ENCODE measurements around the gene FTSJ1.
"Not testable (repeated sequence)": the region's sequence is repeated elsewhere in the genome, so short reads cannot be mapped to it uniquely, and the experiment has no call there.

FTSJ1 gene

GRCh38 chrX:48508400-48509244 is 32.6 kb downstream of the FTSJ1 start, which contains the start of gene PORCN:
TSS of gene PORCN (plus strand) at chrX:48508992. CDS start at chrX:48509821, 829 bp downstream.
- Histone ChIP-seq H3K4me1 (ENCODE audit: control insufficient read depth, insufficient read depth, low read length) (no peaks in the 10 kb centered on the region), H3K9ac (ENCODE audit: low read length) (peak within 1 kb of the TSS; percentile 64), H3K27me3 (ENCODE audit: control insufficient read depth, insufficient read depth, low read length) (no peaks in the 10 kb centered on the region), H3K27ac (ENCODE audit: low read depth, low read length) (peak within 1 kb of the TSS; percentile 67), H3K36me3 (ENCODE audit: control insufficient read depth, insufficient read depth, low read length) (no peaks in the 10 kb centered on the region), H3K4me3 (ENCODE audit: low read length) (peak within 1 kb of the TSS; percentile 75)

DNA sequence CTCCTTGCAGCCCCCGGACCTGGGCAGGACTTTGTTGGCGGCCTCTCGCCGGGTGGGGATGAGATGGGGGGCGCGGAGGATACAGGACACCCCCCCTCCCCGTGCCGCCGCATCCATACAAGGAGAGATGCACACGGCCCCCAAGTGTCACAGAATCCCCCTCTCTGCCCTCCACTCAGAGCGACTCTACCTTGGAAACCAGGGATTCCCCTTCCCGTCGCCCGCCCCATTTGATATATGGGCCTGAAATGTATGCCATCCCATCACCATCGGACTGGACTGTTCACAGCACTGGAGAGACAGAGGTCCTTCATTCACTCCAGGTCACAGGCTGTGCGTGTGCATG is 33.2 kb downstream of the FTSJ1 start:
- no peak overlapping the region for H3K9ac ChIP-seq (ENCODE audit: low read length)
- H3K4me1 ChIP-seq (ENCODE audit: control insufficient read depth, insufficient read depth, low read length), result no peaks in the 10 kb centered on the region
- peak overlapping the region; percentile 67 for H3K27ac ChIP-seq (ENCODE audit: low read depth, low read length)

GRCh38 chrX:48509619-48510018 is 33.6 kb downstream of the FTSJ1 start:
- H3K4me3 ChIP-seq (ENCODE audit: low read length), result peak overlapping the region; percentile 75
- H3K36me3 ChIP-seq (ENCODE audit: control insufficient read depth, insufficient read depth, low read length), result no peaks in the 10 kb centered on the region
- no peak overlapping the region for H3K9ac ChIP-seq (ENCODE audit: low read length)
- no peaks in the 10 kb centered on the region for H3K4me1 ChIP-seq (ENCODE audit: control insufficient read depth, insufficient read depth, low read length)
- no peak overlapping the region for H3K27ac ChIP-seq (ENCODE audit: low read depth, low read length)
- no peaks in the 10 kb centered on the region for H3K27me3 ChIP-seq (ENCODE audit: control insufficient read depth, insufficient read depth, low read length)

More for the DNA sequence above, 33.2 kb downstream of the FTSJ1 start:
- H3K27me3 ChIP-seq (ENCODE audit: control insufficient read depth, insufficient read depth, low read length), result no peaks in the 10 kb centered on the region
- H3K4me3 ChIP-seq (ENCODE audit: low read length), result peak overlapping the region; percentile 75
- H3K36me3 ChIP-seq (ENCODE audit: control insufficient read depth, insufficient read depth, low read length), result no peaks in the 10 kb centered on the region

DNA sequence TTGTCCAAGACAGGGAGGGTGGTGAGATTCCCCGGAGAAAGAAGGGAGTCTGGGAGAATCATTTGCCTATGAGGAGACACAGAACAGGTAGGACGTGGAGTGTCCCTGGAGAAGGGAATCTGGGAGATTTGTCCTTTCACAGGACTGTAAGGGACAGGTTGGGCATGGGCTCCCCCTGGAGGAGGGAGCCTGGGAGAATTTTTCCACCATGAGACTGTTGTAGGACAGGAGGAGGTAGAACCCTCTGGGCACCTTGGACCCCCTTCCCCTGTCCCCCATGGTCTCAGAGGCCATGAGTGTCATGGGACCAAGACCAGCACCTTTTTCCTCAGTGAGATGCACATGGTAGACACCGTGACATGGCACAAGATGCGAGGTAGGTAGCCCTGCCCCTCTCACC is 35.6 kb downstream of the FTSJ1 start:
- Histone ChIP-seq H3K4me1 (ENCODE audit: control insufficient read depth, insufficient read depth, low read length) (no peaks in the 10 kb centered on the region), H3K27ac (ENCODE audit: low read depth, low read length) (no peak overlapping the region), H3K9ac (ENCODE audit: low read length) (no peak overlapping the region), H3K27me3 (ENCODE audit: control insufficient read depth, insufficient read depth, low read length) (no peaks in the 10 kb centered on the region), H3K36me3 (ENCODE audit: control insufficient read depth, insufficient read depth, low read length) (no peaks in the 10 kb centered on the region), H3K4me3 (ENCODE audit: low read length) (no peak overlapping the region)

DNA sequence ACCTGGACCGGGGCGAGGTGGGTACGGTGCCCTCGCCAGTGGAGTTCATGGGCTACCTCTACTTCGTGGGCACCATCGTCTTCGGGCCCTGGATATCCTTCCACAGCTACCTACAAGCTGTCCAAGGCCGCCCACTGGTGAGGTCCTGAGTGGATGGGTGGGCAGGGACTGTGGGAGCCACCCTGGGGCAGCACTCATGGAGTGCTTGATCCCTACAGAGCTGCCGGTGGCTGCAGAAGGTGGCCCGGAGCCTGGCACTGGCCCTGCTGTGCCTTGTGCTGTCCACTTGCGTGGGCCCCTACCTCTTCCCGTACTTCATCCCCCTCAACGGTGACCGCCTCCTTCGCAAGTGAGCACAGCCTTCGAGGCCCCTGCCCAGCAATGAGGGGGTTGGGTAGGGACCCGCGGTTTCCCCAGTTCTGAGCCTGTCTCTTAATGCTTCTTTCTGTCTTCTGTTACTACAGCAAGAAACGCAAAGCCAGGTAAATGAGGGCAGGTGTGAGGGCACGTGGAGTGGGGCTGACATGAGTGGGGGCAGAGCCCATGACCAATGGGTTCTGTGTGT is 36.5 kb downstream of the FTSJ1 start:
- Histone ChIP-seq H3K27me3 (ENCODE audit: control insufficient read depth, insufficient read depth, low read length) (no peaks in the 10 kb centered on the region), H3K4me3 (ENCODE audit: low read length) (no peak overlapping the region), H3K36me3 (ENCODE audit: control insufficient read depth, insufficient read depth, low read length) (no peaks in the 10 kb centered on the region), H3K9ac (ENCODE audit: low read length) (no peak overlapping the region), H3K27ac (ENCODE audit: low read depth, low read length) (no peak overlapping the region), H3K4me1 (ENCODE audit: control insufficient read depth, insufficient read depth, low read length) (no peaks in the 10 kb centered on the region)

DNA sequence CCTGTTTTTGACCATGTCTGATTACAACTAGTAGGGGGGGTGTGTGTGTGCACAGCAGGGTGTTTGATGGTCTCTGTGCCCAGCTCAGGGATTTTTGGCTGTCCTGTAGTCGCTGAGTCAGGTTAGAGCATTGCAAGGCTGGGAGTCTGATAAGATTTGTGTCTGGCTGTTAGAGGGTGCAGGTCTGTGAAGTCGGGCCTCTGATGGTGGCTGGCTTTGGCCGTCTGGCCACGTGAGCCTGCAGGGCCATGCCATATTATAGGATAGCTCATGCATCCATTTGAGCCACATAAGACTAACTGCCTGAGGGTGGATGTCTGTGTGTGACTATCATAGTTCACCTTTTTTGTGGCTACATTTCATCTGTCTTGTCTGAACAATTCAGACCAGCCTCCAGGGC is 37.7 kb downstream of the FTSJ1 start:
- Histone ChIP-seq H3K36me3 (ENCODE audit: control insufficient read depth, insufficient read depth, low read length) (no peaks in the 10 kb centered on the region), H3K27me3 (ENCODE audit: control insufficient read depth, insufficient read depth, low read length) (no peaks in the 10 kb centered on the region), H3K4me3 (ENCODE audit: low read length) (no peak overlapping the region), H3K27ac (ENCODE audit: low read depth, low read length) (no peak overlapping the region), H3K4me1 (ENCODE audit: control insufficient read depth, insufficient read depth, low read length) (no peaks in the 10 kb centered on the region), H3K9ac (ENCODE audit: low read length) (no peak overlapping the region)

- Histone ChIP-seq H3K9ac (ENCODE audit: low read length) (no peak overlapping the region), H3K4me3 (ENCODE audit: low read length) (no peak overlapping the region), H3K4me1 (ENCODE audit: control insufficient read depth, insufficient read depth, low read length) (no peaks in the 10 kb centered on the region), H3K36me3 (ENCODE audit: control insufficient read depth, insufficient read depth, low read length) (no peaks in the 10 kb centered on the region), H3K27me3 (ENCODE audit: control insufficient read depth, insufficient read depth, low read length) (no peaks in the 10 kb centered on the region), H3K27ac (ENCODE audit: low read depth, low read length) (no peak overlapping the region)
These were observed 38.3 kb downstream of the FTSJ1 start for GRCh38 chrX:48514126-48514806.

DNA sequence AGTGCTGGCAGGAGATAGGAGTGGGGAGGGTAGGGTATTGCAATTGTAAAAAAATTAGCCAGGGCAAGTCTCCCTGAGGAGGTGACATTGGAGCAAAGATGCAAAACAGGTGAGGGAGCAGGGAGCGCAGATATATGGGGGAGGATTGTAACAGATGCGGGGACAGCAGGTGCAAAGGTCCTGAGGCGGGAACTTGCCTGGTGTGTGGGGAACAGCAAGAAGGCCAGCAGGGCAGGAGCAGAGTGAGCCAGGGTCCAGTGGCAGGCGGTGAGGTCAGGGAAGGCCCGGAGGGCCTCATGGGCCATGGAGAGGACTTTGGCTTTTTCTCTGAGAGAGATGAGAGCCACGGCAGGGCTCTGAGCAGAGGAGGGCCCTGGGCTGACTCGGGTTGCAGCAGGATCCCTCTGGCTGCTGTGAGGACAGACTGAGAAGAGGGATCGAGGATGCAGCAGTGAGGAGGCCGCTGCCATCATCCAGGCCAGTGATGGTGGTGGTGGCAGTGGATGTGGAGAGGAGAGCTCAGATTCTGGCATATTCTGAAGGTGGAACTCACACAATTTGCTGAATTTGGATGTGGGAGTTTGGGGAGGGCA is 39.0 kb downstream of the FTSJ1 start:
- H3K4me1 ChIP-seq (ENCODE audit: control insufficient read depth, insufficient read depth, low read length), result no peaks in the 10 kb centered on the region
- H3K4me3 ChIP-seq (ENCODE audit: low read length), result no peak overlapping the region
- H3K9ac ChIP-seq (ENCODE audit: low read length), result no peak overlapping the region
- H3K27ac ChIP-seq (ENCODE audit: low read depth, low read length), result no peak overlapping the region
- no peaks in the 10 kb centered on the region for H3K36me3 ChIP-seq (ENCODE audit: control insufficient read depth, insufficient read depth, low read length)
- H3K27me3 ChIP-seq (ENCODE audit: control insufficient read depth, insufficient read depth, low read length), result no peaks in the 10 kb centered on the region

DNA sequence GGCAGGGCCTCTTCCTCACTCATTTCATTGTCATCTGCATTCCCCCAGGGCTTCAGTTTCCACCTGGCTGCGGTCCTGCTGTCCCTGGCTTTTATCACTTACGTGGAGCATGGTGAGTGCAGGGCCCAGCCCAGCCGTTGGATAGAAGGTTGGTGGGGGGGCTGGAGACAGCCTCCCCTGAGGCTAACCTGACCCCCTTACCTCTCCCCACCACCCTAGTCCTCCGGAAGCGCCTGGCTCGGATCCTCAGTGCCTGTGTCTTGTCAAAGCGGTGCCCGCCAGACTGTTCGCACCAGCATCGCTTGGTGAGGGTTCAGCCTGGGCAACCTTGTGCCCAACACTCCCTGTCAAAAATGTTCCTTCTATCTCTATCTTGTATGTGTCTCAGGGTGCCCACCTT is 39.8 kb downstream of the FTSJ1 start:
- no peaks in the 10 kb centered on the region for H3K36me3 ChIP-seq (ENCODE audit: control insufficient read depth, insufficient read depth, low read length)
- no peaks in the 10 kb centered on the region for H3K27me3 ChIP-seq (ENCODE audit: control insufficient read depth, insufficient read depth, low read length)
- H3K27ac ChIP-seq (ENCODE audit: low read depth, low read length), result no peak overlapping the region
- no peak overlapping the region for H3K4me3 ChIP-seq (ENCODE audit: low read length)
- no peaks in the 10 kb centered on the region for H3K4me1 ChIP-seq (ENCODE audit: control insufficient read depth, insufficient read depth, low read length)
- no peak overlapping the region for H3K9ac ChIP-seq (ENCODE audit: low read length)

DNA sequence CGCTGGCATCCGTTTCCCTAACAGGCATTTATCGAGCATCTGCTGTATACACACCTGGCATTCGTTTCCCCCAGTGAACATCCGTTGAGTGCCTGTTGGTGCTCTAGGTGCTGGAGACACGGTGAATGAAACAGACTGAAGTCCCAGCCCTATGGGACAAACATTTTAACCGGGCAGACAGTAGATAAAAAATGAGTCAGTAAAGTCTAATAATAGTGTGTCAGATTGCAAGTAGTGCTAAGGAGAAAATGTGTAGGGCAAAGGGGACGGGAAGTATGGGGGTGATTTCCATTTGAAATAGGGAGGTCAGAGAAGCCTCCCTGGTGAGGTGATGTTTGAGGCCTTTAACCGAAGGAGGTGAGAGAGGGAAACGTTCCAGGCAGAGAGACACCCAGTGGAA is 40.3 kb downstream of the FTSJ1 start:
- Histone ChIP-seq H3K36me3 (ENCODE audit: control insufficient read depth, insufficient read depth, low read length) (no peaks in the 10 kb centered on the region), H3K4me3 (ENCODE audit: low read length) (no peak overlapping the region), H3K27me3 (ENCODE audit: control insufficient read depth, insufficient read depth, low read length) (no peaks in the 10 kb centered on the region), H3K4me1 (ENCODE audit: control insufficient read depth, insufficient read depth, low read length) (no peaks in the 10 kb centered on the region), H3K27ac (ENCODE audit: low read depth, low read length) (no peak overlapping the region), H3K9ac (ENCODE audit: low read length) (no peak overlapping the region)

DNA sequence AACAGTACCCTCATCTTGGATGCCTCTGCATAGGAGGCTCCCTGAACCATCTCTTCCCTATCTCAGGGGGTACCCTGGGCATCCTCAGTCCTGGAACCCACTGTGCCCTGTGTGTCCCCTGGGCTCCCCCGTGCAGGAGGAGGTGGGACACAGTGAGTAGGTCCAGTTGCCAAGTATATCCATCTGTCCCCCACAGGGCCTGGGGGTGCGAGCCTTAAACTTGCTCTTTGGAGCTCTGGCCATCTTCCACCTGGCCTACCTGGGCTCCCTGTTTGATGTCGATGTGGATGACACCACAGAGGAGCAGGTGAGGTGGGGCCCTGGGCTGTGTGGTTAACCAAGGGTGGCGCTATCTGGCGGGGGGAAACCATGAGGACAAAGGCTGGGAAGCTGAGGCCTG is 41.0 kb downstream of the FTSJ1 start:
- H3K4me3 ChIP-seq (ENCODE audit: low read length), result no peak overlapping the region
- no peaks in the 10 kb centered on the region for H3K4me1 ChIP-seq (ENCODE audit: control insufficient read depth, insufficient read depth, low read length)
- H3K27ac ChIP-seq (ENCODE audit: low read depth, low read length), result no peak overlapping the region
- H3K36me3 ChIP-seq (ENCODE audit: control insufficient read depth, insufficient read depth, low read length), result no peaks in the 10 kb centered on the region
- no peak overlapping the region for H3K9ac ChIP-seq (ENCODE audit: low read length)
- no peaks in the 10 kb centered on the region for H3K27me3 ChIP-seq (ENCODE audit: control insufficient read depth, insufficient read depth, low read length)

DNA sequence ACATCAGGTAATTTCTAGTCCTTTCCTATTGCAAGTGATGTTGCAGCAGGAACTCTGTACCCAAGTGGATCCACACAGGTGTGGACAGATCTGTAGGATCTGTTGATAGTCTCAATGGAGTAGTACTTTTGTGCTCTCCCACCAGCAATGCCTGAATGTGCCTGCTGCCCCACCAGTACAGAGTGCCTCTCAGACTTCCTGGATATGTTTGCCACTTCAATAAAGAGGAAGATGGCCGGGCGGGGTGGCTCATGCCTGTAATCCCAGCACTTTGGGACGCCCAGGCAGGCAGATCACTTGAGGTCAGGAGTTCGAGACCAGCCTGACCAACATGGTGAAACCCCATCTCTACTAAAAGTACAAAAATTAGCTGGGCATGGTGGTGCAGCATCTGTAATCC is 43.5 kb downstream of the FTSJ1 start:
- not testable (repeated sequence) for H3K4me3 ChIP-seq (ENCODE audit: low read length); H3K27me3 ChIP-seq (ENCODE audit: control insufficient read depth, insufficient read depth, low read length); H3K36me3 ChIP-seq (ENCODE audit: control insufficient read depth, insufficient read depth, low read length); H3K9ac ChIP-seq (ENCODE audit: low read length); H3K4me1 ChIP-seq (ENCODE audit: control insufficient read depth, insufficient read depth, low read length); H3K27ac ChIP-seq (ENCODE audit: low read depth, low read length)
